ENCODE results near the gene SAP30L.

- TF ChIP-seq CTCF (IDR thresholded peaks at IDR 0.05) = no peak
- TF ChIP-seq POLR2AphosphoS5 (IDR thresholded peaks at IDR 0.05) = no peak
These were observed 9.8 kb downstream of the SAP30L start for GRCh38 chr5:154455585-154455984.
